Body of pancreas (tissue), 4 donors: ENCODE results near the gene ZNF365.

Experiments
- POLR2A ChIP-seq, 3 donors: fragments of 450-650 bp; IDR thresholded peaks; one replicate each; pipeline ENCODE4 v1.6.1; 2016; ENCODE audit warnings: antibody characterized with exemption in 3 of 3, mild to moderate bottlenecking in 2 of 3
- TF ChIP-seq, protein P1 (sequence below), 7 experiments: fragments of 450-650 bp in 4 of 7; fragments of 200-600 bp in 3 of 7; sonication (generic) in 3 of 7; IDR thresholded peaks; one replicate each; pipeline ENCODE4 v1.5.1; 2016 to 2019; ENCODE audit warnings: antibody characterized with exemption in 7 of 7

- TF ChIP-seq, protein P1, sequence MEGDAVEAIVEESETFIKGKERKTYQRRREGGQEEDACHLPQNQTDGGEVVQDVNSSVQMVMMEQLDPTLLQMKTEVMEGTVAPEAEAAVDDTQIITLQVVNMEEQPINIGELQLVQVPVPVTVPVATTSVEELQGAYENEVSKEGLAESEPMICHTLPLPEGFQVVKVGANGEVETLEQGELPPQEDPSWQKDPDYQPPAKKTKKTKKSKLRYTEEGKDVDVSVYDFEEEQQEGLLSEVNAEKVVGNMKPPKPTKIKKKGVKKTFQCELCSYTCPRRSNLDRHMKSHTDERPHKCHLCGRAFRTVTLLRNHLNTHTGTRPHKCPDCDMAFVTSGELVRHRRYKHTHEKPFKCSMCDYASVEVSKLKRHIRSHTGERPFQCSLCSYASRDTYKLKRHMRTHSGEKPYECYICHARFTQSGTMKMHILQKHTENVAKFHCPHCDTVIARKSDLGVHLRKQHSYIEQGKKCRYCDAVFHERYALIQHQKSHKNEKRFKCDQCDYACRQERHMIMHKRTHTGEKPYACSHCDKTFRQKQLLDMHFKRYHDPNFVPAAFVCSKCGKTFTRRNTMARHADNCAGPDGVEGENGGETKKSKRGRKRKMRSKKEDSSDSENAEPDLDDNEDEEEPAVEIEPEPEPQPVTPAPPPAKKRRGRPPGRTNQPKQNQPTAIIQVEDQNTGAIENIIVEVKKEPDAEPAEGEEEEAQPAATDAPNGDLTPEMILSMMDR (IDR thresholded peaks at IDR 0.05) = no peak
- no peak for TF ChIP-seq POLR2A (IDR thresholded peaks at IDR 0.05)
These were observed 2.2 kb downstream of the ZNF365 start for GRCh38 chr10:62376071-62377025.
